GM18870 (cell line): ENCODE measurements around the gene ZGLP1.

Source experiments
- ATAC-seq: cut with Tn5 transposase; IDR thresholded peaks from one replicate; pipeline ENCODE4 v1.9.1; 2021; ENCODE audit warnings: moderate library complexity; ENCODE audit not compliant: unreplicated experiment

ZGLP1 gene

DNA sequence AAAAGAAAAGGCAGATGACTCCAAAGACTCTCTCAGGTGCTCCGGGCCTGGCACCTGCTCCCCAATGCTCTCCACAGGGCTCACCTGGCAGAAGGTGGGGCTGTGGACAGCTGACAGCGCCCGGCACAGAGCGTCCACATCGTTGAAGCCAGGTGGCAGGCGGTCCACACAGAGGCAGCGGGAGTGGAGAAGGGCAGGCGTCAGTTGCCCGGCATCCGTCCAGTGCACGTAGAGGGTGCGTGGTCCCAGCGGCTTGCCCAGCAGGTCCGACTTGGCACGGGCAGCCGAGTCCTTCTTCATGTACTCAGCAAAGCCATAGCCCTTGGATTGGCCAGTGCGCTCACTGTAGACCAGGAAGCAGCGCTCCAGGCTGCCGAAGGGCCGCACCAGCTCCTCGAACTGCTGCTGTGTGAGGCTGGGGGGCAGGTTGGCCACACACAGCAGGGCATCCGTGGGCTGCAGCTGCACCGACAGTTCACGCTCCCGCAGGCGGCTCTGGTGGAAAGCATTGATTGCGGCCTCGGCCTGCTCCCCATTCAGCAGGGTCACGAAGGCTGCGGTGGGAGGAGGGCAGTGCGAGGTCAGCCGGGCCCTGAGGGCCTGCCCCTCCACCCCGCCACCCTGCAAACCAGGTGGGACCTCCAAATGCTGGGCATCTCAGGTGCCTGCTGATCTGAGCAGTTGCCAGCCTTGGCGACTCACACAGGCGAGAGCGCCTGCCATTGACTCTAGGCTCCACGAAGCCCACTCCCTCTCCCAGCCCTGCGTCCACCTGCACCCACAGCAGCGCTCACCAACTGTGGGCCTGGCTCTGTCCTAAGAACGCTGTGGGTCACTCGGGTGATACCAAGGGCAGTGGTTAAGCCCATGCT lies 19.2 kb upstream of the ZGLP1 start:
- ATAC-seq: no peak

DNA sequence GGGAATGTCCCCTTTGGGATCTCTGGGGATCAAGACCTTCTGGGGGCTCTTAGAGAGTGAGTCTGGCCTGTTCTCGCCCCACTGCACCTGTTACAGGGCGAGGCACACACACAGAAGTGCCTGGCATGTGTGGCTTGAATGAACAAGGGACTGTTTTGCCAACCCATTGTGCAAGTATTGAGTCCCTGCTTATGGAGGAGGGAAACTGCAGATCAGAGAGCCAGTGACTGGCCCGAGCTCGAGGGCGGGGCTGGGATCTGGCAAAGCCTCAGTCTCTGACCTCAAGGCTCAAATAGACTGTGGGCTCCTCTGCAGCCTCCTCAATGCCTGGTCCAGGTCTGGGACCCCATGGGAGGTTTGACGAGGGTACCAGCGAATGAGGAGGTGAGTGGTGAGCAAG lies 18.2 kb upstream of the ZGLP1 start:
- ATAC-seq: no peak

DNA sequence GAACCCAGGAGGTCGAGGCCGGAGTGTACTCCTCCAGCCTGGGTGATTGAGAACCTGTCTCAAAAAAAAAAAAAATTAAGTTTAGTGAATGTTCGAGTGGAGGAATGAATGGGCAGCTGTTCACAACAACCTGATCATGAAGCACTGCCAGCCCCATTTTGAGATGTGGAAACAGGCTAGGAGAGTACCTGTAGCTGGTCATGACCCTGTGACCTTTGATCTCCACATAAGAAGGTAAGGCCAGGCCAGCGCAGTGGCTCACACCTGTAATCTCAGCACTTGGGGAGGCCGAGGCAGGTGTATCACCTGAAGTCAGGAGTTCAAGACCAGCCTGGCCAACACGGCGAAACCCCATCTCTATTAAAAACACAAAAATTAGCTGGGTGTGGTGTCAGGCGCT lies 16.1 kb upstream of the ZGLP1 start:
- no peak for ATAC-seq

DNA sequence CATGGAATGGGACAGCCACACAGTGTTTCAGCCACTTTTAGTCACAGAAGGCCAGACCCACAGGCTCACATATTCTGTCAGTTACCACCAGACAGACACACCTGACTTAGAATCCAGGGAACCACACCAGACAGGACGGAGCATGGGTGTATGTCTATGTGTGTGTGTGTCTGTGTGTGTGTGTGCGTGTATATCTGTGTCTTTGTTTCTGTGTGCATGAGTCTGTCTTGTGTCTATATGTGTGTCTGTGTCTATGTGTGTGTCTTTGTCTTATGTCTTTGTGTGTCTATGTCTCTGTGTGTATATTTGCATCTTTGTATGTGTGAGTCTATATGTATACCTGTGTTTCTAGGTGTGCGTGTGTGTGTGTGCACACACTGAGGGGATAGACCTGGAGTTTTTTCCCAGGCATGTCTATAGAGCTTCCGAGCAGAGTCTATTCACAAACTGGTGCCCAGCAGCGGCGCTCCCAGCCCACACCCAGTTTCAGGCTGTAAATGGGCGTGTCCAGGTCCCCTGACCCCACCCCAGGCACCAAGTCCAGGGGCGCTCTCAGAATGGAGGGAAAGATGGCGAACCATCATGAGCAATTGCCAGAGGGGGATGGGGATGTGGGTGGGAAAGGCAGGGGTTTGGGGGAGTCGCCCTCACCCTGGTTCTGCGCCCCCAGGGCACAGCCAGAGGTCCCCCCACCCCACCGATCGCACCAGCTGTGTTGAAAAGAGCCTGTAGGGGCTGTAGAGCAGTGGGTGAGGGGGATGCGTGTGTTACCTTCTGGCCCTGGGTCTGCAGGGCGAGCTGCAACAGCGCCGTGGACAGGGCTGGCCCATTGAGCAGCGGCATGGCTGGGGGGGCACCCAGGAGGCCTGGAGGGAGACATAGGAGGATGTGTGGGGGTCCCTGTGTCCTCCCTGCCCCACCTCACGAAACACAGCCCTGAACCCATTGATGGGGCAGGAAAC lies 12.5 kb upstream of the ZGLP1 start:
- no peak for ATAC-seq

DNA sequence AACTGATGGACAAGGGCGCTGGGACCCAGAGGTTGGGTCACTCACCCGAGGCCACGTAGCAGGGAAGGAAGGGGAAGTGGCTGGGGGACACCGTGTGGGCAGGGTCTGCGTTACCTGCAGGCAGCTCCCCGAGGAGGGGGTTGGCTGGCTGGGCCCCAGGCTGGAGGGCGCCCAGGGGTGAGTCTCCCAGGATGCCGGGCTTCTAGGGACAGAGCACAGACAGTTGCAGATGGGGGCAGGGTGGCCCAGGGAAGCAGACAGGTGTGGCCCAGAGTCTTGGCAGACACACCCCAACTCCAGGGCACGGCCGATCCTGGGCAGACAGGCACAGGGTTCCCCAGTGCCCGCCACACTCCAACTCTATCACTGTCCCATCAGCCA lies 11.8 kb upstream of the ZGLP1 start:
- no peak for ATAC-seq

DNA sequence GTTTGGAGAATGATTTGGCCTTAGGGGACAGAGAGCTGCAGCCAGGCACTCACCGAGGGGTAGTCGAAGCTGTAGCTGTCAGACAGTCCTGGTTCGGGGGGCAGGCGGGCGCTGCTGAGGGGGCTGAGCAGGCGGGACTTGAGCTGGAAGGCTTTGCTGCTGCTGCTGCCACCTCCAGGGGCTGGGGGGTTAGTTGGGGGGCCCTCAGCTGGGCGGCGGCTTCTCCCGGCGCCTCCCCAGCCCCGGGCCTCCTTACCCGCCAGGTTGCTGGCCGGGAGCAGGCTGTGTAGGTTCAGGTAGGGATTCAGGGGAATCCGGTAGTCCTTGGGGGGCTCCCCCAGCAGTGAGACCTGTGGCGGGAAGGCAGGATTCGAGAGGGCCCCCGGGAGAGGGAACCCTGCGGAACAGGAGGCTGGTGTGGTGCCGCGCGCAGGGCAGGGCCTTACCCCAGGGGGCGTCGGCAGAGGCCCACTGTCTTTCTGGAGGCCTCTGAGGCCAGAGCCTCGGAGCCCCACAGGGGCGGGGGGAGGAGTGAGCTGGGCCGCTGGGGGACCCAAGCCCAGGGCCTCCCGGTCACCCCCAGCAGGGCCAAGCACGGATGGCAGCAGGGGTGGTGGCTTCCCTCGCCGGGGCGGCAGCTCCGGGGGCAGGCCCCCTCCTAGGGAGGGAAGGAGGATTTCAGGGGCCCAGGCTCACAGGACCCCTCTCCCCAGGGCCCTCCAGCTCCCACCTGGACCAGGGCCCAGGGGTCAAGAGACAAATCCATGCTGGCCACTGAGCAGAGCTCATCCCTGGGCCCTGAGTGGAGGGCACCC lies 11.2 kb upstream of the ZGLP1 start:
- ATAC-seq: no peak

DNA sequence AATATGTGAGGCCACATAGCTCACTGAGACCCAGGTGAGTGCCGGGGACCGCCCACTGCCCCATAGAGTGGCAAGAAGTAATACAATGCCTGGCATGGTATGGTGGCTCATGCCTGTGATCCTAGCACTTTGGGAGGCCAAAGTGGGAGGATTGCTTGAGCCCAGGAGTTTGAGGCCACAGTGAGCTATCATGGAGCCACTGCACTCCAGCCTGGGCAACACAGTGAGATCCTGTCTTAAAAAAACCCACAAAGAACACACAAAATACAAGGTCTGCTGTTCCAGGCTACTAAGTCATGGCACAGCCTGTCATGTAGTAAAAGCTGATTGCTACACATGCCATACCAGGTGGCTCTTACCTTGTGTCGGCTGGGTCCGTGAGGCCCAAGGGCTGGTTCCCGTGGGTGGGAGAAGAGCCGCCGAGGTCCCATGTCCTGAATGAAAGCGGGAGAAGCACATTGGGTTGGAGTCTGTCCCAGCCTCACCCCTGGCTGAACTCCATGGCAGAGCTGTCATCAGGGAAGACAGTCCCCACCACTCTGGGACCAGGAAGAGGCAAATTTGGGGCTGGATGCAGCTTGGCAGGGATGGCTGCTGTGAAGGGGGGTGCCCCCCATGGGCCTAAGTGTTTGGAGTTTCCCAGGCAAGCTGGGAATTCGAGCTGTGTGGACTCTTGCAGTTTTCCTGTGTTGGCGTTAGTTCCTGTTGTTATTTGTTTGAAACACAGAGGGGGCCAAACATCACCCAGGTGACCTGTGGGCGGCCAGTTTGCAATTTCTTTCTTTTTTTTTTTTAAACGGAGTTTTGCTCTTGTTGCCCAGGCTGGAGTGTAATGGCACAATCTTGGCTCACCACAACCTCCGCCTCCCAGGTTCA lies 9.4 kb upstream of the ZGLP1 start:
- no peak for ATAC-seq

DNA sequence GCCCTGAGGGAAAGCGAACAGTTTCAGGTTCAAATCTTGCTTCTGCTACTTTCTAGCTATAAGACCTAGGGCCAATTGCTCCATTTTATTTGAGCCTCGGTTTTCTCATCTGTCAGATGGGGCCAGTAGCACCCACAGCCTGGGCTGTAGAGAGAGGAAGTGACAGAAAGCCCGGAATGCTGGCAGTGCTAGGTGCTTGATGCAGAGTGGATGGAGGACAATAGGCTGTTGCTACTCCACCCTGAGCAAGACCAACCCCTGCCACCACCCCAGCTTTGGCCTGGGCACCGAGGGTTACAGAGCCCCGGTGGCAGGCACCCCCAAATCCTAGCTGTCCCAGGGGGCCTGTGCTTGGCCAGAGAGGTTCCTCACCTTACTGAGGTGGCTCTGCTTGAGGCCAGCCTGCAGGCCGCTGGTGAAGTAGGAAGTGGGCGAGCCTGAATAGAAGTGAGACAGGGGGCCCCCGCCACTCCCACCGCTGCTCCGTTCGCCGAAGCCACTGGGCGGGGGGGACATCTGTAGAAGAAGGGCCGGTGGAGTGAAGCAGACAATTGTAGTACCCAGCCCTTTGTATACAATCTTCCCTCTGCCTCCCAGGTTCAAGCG lies 8.3 kb upstream of the ZGLP1 start:
- ATAC-seq: no peak

DNA sequence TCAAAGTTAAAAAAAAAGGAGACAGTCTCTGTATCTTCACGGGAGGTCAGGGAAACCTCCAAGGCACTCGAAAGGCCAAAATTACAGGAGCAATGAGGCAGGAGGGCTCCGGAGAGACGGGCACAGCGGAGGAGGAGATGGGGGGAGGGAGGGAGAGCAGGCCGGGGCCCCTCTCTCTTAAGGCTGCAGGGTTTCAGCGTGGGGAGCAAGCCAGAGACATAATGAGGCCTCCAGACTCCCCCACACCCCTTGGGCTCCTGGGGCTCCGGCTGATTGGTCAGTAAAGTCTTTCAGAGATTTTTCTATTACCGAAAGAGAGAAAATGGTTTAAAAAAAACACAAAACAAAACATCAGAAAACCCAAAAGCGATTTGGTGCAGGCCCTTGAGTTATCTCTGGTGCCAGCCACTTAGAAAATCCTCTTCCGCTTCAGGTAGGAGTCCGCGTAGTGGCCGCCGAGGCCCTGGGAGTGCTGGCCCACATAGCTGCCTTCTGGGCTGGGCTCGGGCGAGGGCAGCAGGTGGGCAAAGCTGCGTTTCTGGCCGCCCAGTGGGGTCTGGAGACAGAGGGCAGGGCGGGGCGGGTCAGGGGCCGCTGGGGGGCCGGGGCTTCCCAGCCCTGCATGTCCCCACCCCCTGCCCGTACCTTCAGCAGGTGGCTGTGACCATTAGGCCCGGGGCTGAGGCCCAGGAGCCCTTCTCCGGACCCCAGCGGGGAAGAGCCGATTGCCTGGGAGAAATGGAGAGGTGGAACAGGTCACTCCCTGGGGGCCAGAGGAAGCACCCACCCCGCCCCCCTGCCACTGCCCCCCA lies 7.6 kb upstream of the ZGLP1 start:
- no peak for ATAC-seq

DNA sequence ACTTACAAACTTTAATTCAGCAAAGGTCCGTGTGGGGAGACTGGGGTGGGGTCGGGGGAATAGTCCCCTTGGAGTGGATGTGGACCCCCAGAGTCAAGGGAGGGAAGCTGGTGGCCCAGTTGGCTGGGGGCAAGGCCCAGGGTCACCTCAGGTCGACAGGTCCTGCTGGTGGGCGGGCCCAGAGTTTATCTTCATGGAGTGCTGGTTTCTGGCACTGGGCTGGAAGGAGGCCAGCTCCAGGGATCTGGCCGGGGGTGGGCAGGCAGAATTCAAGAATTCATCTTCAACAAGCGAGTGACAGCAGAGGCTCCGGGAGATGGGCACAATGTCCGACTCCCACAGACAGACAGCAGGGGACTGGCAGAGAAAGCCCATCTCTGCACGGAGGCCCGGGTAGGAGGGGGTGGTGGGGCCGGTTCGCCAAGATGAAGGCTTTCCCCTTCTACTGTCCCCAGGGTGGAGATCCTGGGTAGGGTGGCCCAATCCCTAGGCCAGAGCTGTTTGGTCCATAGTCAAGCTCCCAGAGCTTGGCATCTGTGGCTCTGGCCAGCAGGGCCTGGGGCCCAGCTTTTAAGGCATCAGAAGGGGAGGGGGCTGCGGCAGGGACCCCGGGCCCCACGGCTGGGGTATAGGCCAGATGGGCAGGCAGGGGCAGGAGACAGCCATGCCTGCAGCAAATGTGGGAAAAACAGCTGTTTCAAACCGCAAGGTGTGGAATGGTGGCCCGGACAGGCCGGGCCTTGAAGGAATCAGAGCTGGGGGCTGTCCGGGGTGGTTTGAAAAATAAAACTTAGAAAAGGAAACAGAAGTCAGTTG lies 6.8 kb upstream of the ZGLP1 start:
- ATAC-seq: no peak

DNA sequence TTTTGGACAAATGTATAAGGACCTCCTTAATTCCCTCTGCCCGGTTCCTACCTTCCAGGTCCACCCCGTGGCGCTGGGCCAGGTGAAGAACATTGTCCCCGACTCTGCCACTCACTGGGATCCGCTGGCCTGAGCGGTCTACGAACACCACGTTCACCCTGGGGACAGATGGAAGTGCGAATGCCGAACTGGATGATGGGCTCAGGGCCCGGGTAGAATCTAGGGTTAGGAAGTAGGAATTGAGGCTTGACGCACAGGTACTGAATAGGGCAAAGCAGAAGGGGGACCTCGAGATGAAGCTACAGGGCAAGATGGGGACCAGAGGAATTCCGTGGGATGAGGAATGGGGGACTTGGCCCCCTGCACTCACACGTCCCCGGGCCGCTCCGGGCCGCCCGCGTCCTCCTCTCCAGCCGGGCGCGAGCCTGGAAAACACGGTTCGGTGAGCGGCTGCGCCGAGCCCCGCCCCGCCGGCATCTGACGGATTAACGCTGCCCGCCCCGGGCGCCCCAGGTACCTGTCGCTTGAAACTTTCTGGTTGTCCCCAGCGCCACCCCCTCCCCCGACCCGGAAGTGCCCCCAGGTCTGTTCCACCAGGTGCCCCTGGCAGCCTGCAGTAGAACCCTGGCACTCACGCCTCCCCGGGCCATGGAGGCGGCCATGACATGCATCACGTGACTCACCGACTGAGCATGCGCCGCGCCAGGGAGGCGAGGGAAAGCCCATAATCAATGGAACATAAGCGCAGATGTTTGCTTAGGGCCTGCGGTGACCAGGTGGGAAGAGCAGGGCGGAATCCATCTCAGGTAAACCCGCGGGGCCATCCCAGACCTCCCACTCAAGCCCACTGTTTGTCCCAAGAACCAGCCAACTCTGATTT lies 6.0 kb upstream of the ZGLP1 start, which contains the start of gene FDX2:
Gene FDX2, minus strand, starts transcription at position 681 of the 880 bp plus-strand sequence. Its CDS starts 19 bp downstream, at position 662.
- ATAC-seq: no peak

DNA sequence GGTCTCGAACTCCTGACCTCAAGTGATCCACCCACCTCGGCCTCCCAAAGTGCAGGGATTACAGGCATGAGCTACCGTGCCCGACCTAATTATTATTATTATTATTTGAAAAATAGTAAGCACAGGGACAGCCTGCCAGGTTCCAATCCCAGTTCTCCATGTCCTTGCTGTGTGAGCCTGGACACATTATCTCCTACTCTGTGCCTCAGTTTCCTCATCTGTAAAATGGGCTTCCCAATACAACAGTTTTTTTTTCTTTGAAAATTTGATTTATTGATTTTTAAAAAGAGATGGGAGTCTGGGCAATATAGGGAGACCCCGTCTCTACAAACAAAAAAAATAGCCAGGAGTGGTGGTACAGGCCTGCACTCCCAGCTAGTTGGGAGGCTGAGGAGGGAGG lies 3.3 kb downstream of the ZGLP1 start:
- no peak for ATAC-seq

DNA sequence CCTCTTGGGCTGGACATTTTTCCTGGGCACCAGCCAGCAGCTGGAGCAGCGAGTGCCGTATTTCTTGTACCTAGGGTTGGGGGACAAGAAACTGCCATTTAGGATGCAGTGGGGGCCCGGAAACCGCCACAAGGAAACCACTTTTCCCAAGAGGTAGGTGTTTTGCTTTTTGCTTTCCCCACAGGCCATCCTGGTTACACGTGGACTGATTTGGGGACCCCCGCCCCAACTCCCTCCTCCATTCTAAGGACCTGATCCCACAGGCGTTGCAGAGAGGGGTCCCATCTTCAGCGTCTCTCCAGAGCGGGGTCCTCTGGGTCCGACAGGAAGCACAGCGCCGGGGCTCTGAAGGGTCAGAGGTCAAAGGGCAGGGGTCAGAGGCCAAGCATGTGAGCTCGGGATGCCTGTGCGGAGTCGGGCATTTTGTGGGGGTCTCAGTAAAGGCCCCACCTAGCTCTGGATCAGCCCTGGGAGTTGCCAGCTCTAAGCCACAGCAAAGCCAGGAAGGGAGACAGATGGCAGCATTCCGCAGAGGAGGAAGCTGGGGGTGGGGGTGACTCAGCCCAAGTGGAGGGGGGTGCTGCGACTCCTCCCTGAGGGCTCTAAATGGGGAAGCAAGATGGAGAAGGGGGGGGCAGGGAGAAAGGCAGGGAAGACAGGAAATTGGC lies 4.3 kb downstream of the ZGLP1 start:
- no peak for ATAC-seq

DNA sequence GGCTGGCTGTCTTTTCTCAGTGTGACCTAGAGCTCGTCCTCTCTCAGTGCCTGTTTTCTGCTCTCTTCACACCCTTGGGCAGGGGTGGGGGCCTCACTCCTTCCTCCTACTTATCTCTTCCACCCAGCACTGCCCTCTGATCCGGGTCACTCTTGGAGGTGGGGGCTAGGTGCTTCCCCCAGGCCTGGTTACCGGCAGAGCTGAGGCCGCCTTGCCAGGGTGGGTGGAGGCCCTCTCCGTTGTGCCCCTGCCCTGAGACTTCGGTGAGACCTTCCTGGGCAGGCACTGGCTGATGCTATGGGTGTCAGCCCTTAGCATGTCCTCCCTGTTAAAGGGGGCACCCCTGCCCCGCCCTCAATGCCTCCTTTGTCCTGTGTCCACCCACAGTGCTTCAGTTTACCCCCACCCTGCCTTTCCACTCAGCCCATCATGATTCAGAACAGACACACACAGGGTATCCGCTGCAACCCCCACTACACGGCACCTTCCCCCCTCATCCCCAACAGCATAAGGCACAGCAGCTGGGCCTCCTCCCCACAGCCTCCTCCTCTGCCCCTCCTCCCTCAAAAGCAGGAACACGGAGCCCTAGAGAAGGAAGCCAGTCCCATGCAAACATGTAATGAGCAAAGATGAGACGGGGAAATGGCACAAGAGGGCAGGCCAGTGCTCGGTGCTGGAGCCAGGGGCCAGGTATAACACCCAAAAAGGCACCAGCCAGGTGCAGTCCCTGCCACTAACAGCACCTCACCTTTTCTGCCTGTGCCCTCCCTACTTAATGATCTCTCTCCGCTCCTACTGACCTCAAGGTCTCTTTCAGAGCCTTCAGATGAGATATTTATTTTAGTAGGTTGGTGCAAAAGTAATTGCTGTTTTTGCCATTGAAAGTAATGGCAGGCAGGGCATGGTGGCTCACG lies 9.8 kb downstream of the ZGLP1 start:
- no peak for ATAC-seq

DNA sequence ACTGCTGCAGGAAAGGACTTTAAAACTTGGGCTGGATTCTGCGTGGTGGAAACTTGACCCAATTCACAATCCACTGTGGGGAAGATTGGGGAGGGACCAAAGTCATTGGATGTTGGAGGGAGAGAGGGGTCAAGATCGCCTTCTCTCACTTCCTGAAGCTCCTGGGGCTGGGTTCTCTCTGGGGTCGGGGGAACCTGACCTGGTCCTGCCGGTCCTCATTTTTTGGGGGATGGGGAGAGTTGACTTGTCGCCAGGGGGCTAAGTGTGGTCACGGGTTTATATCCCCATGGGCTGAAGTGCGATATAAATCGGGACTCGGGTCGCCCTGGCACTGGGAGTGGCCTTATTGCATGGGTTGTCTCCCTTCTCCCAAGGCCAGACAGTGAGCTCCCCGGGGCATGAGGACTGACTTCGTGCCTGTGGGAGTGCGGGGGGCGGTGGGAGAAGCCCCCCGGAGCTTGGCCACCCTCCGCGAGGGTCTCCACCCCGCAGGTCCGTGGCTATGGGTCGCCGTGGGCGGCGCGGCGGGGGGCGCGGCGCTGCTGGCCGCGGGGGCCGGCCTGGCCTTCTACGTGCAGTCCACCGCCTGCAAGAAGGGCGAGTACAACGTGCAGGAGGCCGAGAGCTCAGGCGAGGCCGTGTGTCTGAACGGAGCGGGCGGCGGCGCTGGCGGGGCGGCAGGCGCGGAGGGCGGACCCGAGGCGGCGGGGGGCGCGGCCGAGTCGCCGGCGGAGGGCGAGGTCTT lies 13.6 kb downstream of the ZGLP1 start:
- ATAC-seq: no peak
